HG02943 (cell line): ENCODE results near the gene HAUS6.
"Not testable (repeated sequence)": the region's sequence is repeated elsewhere in the genome, so short reads cannot be mapped to it uniquely, and the experiment has no call there.

ENCODE experiments used
- ATAC-seq: cut with Tn5 transposase; IDR thresholded peaks from one replicate; pipeline ENCODE4 v1.9.1; 2021; ENCODE audit warnings: mild to moderate bottlenecking, low read depth, moderate library complexity; ENCODE audit not compliant: unreplicated experiment

Gene HAUS6

GRCh38 chr9:19102631-19103345, at the start of gene HAUS6:
TSS of gene HAUS6 (minus strand) at chr9:19102904. CDS start at chr9:19102651, 253 bp downstream.
- peak; percentile 98 for ATAC-seq

- not testable (repeated sequence) for ATAC-seq
Observed at GRCh38 chr9:19152160-19152498, 49.4 kb upstream of the HAUS6 start.

- no peak for ATAC-seq
Observed at GRCh38 chr9:19151425-19152159, 48.9 kb upstream of the HAUS6 start.

GRCh38 chr9:19149230-19149629, 46.5 kb upstream of the HAUS6 start:
- no peak for ATAC-seq

GRCh38 chr9:19148187-19148586, 45.5 kb upstream of the HAUS6 start:
- ATAC-seq: no peak

- no peak for ATAC-seq
Observed at GRCh38 chr9:19146441-19147024, 43.8 kb upstream of the HAUS6 start.

GRCh38 chr9:19145881-19146280, 43.2 kb upstream of the HAUS6 start:
- ATAC-seq: no peak

GRCh38 chr9:19140259-19140658, 37.6 kb upstream of the HAUS6 start:
- ATAC-seq: no peak

GRCh38 chr9:19138084-19138483, 35.4 kb upstream of the HAUS6 start:
- no peak for ATAC-seq

GRCh38 chr9:19137282-19137681, 34.6 kb upstream of the HAUS6 start:
- ATAC-seq: no peak

GRCh38 chr9:19136129-19136528, 33.4 kb upstream of the HAUS6 start:
- ATAC-seq: no peak

- ATAC-seq: no peak
Observed at GRCh38 chr9:19133549-19134345, 31.0 kb upstream of the HAUS6 start.

GRCh38 chr9:19130436-19130835, 27.7 kb upstream of the HAUS6 start:
- ATAC-seq: no peak

GRCh38 chr9:19127871-19128500, 25.3 kb upstream of the HAUS6 start:
- ATAC-seq: peak; percentile 20

GRCh38 chr9:19124430-19124793, 21.7 kb upstream of the HAUS6 start:
- ATAC-seq: no peak

GRCh38 chr9:19122490-19123042, 19.9 kb upstream of the HAUS6 start:
- ATAC-seq: no peak

- no peak for ATAC-seq
Observed at GRCh38 chr9:19120877-19121276, 18.2 kb upstream of the HAUS6 start.

GRCh38 chr9:19119801-19120440, 17.2 kb upstream of the HAUS6 start:
- ATAC-seq: no peak

- ATAC-seq: no peak
Observed at GRCh38 chr9:19119246-19119645, 16.5 kb upstream of the HAUS6 start.
